HG02981 (cell line): Measurements from ENCODE around the gene ZBTB47.

Experiments
- ATAC-seq: cut with Tn5 transposase; IDR thresholded peaks from one replicate; pipeline ENCODE4 v1.9.1; 2021; ENCODE audit warnings: mild to moderate bottlenecking, moderate library complexity; ENCODE audit not compliant: unreplicated experiment

ZBTB47 gene

GRCh38 chr3:42698216-42698910 is 44.9 kb downstream of the ZBTB47 start:
- no peak for ATAC-seq

- no peak for ATAC-seq
These were observed 45.4 kb downstream of the ZBTB47 start for GRCh38 chr3:42698911-42699230.

GRCh38 chr3:42699511-42699971 is 46.0 kb downstream of the ZBTB47 start:
- ATAC-seq, result no peak

GRCh38 chr3:42700366-42701288 is 47.1 kb downstream of the ZBTB47 start:
- ATAC-seq, result no peak

- no peak for ATAC-seq
These were observed 48.0 kb downstream of the ZBTB47 start for GRCh38 chr3:42701371-42702065.

GRCh38 chr3:42702066-42702951 is 48.8 kb downstream of the ZBTB47 start, which contains the start of gene HHATL:
TSS of gene HHATL (minus strand) at chr3:42702798. CDS start at chr3:42700826, 1,972 bp downstream.
- ATAC-seq, result no peak

- ATAC-seq, result no peak
These were observed 49.6 kb downstream of the ZBTB47 start for GRCh38 chr3:42702982-42703694.

GRCh38 chr3:42703695-42704025 is 50.2 kb downstream of the ZBTB47 start:
- no peak for ATAC-seq

GRCh38 chr3:42704136-42704841 is 50.8 kb downstream of the ZBTB47 start:
- ATAC-seq, result no peak

- ATAC-seq, result no peak
These were observed 51.7 kb downstream of the ZBTB47 start for GRCh38 chr3:42705058-42705767.

GRCh38 chr3:42705962-42706585 is 52.6 kb downstream of the ZBTB47 start:
- ATAC-seq, result no peak

GRCh38 chr3:42706721-42707619 is 53.5 kb downstream of the ZBTB47 start:
- no peak for ATAC-seq

GRCh38 chr3:42707620-42708355 is 54.3 kb downstream of the ZBTB47 start:
- ATAC-seq, result no peak

GRCh38 chr3:42708611-42709151 is 55.2 kb downstream of the ZBTB47 start:
- ATAC-seq, result no peak

GRCh38 chr3:42709621-42710020 is 56.1 kb downstream of the ZBTB47 start:
- no peak for ATAC-seq

GRCh38 chr3:42710323-42711021 is 57.0 kb downstream of the ZBTB47 start:
- ATAC-seq, result no peak
